ENCODE measurements around the gene DUSP6.

DUSP6 gene

DNA sequence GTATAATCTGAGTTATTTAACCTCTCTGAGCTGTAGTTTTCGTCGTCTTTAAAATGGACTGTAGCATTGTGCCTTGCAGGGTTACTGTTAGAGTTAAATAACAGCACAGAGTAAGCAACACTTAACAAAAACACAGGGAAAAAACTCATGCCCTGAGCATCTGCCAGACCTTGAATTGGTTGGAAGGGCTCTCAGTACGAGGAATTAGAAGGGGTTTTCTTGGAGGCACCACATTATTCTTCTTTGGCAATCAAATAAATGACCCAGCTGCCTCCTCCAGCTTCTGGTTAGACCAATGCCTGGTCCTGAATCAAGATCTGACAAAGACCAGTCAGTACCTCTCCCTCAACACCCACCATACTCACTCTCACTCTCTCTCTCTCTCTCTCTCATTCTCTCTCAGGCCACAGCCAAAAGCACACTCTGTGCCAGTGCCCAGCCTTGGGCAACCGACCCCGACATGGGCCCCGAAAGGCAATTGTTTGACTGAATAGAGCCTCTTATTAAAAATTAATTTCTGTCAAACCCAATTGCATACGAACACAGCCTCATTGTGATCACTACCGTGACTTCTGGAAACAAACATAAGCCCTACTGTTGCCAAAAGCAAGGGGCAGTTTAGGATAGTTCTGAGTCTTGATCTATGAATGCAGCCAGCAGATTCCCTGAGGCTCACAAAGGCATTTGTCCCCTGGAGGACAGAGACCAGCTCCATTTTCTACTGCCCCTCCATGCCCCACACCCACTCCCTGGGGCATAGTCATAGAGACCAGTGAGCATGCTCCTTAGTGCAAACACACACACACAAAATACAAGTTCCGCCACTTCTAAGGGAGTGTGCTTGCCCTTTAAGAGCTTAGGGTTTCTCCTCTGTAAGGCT lies 23.9 kb downstream of the DUSP6 start:
- DNase-seq, result no peak

DNA sequence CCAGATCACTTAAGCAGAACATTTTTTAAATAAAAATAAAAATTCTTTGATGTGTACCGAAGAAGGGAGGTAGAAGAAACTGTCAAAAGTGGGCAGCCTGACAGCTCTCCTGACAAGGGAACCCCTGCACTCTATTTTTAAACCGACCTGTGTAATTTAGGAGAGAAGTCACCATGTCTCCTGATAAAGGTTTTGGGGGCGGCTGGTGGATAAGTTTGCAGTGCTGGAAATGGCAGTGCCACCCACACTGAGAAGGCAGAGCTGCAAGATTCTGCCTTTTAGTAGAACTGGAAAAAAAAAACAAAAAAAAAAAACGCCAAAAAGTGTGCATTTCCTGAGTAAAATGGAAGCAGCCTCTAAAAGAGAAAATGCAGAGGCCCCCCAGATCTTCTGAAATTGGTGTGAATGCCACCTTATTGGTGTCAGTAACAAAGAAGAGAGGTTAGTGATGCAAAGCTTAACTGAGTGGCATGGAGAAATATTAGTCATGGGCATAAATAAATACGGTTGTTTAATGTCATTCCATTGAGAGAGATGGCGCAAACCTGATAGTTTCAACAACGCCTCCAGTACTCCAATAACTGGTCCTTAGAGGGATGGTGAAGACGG lies 24.7 kb downstream of the DUSP6 start:
- no peak for DNase-seq

DNA sequence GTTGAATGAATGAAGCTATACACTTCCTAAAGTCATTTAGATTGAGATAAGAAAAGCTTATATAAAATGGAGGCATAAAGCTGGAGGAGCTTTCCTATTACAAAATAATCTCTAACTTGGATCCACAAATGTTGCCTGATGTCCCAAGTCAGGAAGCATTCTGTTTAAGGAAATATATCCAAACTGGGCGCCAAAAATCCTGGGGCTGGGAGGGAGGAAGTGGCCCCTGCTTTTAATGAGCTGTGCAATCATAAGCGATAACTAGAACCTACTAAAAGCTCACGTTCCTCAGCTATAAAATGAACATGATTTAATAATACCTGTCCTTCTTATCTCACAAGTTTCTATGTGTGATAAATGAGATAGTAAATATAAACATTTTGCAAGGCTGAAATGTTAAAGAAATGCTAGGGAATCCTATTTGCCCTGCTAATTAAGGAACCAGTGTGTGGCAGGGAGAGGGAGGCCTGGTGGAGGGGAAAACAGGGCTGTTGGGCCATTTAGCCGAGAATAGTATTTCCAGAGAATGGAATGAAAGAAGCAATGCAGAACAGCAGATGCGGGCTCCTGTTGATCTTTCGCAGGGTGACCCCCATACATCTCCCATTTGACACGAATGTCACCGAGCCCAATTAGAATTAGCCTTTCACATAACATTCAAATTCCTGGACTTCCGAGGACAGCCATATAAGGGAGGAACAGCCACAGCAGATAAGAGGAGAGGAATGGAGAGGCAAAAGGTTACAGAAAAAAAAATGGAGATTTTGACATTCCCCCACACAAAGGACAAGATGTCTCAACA lies 25.9 kb downstream of the DUSP6 start:
- DNase-seq, result no peak

DNA sequence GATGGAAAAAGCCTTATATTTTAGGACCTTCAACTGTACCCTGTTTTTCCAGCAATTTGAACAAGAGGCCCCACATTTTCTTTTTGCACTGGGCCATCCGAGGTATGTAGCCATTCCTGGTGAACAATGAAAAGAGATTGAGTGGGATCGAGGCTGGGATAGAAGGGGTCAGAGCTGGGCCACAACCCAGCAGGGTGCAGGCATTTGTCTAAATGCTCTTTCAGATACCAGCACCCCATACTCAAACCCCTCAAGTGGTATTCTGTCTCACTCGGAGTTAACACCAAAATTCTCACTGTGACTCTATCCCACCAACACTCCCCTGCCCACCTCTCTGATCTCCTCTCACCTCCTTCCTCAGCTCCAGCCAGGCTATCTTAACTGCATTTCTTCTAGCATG lies 26.8 kb downstream of the DUSP6 start:
- no peak for DNase-seq

- no peak for DNase-seq
Measured at GRCh38 chr12:89324437-89324836, 27.9 kb downstream of the DUSP6 start.

DNA sequence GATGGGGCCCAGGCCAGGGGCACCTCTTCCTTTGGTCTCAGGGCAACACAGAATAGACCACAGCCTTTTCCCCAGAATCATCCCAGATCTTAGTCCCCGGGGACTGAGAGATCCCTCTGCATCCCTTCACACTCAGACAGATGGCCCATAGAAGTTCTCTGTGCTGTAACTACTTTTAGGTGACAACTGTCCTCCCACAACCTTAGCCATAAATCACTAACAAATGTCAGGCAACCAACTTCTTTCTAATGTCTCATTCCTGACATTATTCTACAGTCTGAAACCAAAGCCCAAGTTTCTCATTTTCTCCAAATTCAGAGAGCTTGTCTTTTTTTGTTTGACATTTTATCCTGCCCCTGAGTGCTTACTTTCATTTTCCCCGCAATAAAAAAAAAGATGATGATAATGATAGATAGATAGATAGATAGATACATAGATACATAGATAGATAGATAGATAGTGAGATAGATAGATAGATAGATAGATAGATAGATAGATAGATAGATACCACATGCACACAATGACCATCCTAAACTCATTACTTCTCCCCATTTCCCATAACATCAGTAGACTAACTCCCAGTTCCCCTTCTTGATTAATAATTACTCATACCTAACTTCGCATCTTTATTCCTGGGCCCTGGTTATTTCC lies 28.6 kb downstream of the DUSP6 start:
- DNase-seq, result no peak

- no peak for DNase-seq
Measured at GRCh38 chr12:89320735-89321134, 31.6 kb downstream of the DUSP6 start.

- DNase-seq, result no peak
Measured at GRCh38 chr12:89319606-89320005, 32.7 kb downstream of the DUSP6 start.

DNA sequence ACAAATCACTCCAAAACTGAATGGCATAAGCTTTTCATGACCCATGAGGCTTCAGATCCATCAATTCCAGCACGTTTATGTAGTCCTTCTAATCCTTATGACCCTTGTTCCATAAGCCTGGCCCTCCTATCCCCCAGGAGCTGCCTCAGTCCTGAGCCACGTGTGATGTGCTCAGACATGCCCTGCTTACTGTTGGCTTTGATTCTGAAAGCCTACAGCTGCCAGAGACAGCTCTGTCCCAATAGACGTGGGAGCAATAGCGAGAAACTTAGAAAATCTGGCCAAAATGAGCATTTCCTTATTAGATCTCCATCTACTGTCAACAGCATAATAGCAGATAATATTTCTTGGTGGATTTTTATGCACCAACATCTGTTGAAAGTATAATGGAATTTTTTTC lies 33.2 kb downstream of the DUSP6 start:
- DNase-seq, result no peak

DNA sequence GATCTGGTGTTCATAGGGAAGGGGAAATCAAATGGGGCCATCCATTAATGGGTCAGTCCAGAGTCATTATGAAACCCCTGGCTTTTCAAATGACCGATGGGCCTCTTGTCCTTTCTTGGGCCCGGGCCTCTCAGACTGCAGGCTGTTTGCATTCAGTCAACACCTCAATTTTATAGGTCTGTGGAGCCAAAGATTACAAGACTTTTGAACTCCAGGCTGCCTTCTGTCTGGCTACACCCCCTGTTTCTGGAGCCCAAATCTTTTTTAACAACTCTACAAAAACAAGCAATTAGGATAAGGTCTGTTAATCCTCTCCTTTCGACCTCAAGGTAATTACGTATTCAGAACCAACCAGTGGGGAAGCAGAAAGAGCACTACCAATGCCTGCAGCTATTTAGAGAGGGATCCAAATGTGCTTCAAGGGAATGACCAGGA lies 35.6 kb downstream of the DUSP6 start:
- DNase-seq, result no peak

GRCh38 chr12:89314060-89314761 lies 38.1 kb downstream of the DUSP6 start:
- DNase-seq, result no peak

DNA sequence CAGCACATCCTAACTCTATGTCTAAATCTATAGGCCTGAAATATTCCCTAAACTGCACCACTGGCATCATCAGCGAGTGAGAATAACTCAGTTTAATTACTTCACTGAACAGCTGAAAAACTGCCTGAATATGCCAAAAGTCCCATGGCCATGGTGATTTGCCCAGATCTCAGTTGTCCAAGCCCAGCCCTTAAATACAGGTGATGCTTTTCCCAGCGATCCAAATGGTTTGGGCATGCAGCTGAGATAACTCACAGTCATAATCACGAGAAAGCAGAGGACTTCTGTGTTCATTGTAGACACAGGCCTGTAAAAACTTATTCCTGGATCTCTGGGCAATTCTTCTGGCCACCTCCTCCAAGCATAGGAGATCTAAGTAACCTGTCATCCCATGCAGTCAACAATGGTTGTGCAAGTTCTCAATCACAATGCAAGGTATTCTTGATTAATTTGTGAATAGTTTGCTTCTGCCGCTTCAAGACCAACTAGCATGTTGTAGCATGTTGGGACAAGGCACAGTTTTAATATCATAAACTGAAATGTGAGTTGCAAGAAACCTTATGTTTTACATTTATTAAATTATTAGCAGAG lies 40.5 kb downstream of the DUSP6 start:
- DNase-seq, result no peak

DNA sequence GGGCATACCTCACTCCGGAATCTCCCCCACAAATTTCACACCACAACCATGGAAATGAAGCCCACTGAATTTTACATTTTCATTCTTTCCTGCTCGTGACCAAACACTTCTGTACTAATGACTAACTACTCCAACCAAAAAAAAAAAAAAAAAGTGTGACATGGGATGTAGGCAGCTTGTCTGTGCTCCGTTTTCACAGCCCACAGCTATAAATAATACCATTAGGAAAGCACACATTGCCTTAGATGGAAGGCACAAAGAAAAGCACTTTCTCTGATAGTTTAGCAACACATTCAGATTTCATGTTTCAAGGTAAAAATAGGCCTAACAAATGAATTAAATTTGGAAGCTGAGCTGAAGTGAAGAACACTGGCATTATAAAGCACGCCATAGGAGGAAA lies 42.5 kb downstream of the DUSP6 start:
- no peak for DNase-seq

- DNase-seq, result no peak
Measured at GRCh38 chr12:89309440-89309802, 42.9 kb downstream of the DUSP6 start.

- no peak for DNase-seq
Measured at GRCh38 chr12:89307474-89308253, 44.6 kb downstream of the DUSP6 start.

DNA sequence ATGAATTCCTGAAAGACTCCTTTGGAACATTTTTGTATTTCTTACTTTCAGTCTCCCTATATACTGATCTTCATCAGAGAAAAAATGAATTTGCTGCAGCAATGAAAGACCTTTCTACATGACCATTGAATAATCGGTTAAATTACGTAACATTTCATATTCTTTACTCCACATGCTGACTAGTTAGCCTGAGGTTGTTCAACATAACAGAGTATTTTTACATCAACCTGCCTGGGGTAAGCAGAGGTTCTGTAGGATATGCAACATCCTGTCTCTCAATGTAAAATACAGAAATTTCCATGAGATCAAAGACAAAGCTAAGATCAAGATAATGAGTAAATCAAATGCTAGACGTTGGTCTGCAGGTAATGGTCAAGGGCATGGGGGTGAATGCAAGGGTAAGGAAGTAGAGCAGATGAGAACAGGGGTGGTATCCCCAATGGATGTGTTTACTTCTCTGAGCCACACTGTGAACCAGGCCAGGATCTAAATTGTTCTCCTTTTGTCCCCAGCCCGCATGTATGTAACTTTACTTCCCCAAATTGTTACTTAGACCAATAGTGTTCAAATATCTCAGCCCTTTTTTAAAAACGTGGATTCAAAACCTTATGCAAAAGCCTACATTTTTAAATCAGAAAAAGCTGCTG lies 45.4 kb downstream of the DUSP6 start:
- DNase-seq, result no peak

- no peak for DNase-seq
Measured at GRCh38 chr12:89305373-89305772, 46.9 kb downstream of the DUSP6 start.

- DNase-seq, result no peak
Measured at GRCh38 chr12:89299931-89300330, 52.4 kb downstream of the DUSP6 start.

DNA sequence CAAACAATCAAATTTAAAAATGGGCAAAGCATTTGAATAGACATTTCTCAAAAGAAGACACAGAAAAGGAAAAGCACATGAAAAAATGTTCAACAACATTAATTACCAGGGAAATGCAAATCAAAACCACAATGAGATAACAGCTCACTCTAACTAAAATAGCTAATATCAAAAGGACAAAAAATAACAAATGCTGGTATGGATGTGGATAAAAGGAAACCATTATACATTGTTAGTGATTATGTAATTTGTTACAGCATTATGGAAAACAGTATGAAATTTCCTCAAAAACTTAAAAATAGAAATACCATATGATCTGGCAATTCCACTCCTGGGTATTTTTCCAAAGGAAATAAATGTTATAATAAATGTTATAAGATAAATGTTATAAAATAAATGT lies 52.9 kb downstream of the DUSP6 start:
- DNase-seq, result no peak

All from stimulated activated CD4-positive, alpha-beta T cell treated with anti-CD3 and anti-CD28 coated beads, Interleukin-12 subunit alpha, Interleukin-12 subunit beta, amount 100 ng/mL, for 4 hours (primary cell).